ENCODE data around the gene KIAA0753. TPM values are rescaled to one million over a fixed set of nuclear protein-coding genes. Genes with fewer than 3 reads are reported as not detected.
A peak's percentile ranks its signal among the peaks of the same experiment; 100 is the strongest.
"Not testable (repeated sequence)": the region's sequence is repeated elsewhere in the genome, so short reads cannot be mapped to it uniquely, and the experiment has no call there.

Gene KIAA0753
- total and polyA plus RNA-seq, 3 experiments from 2014 or later = 1.8 to 20.8 (median 18.6) TPM

DNA sequence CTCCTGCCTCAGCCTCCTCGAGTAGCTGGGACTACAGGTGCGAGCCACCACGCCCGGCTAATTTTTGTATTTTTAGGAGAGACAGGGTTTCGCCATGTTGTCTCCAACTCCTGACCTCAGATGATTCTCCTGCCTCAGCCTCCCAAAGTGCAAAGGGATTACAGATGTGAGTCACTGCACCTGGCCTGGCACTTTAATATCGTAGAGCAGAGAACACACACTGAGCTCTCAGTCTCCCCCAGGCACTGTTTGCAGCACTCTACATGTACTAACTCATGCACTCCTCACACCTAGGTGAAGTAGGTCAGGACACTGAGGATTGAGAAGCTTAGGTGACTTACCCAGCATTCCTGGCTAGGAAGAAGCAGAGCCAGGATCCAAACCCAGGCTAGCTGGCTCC is 26.0 kb upstream of the KIAA0753 start:
- H3K4me1 ChIP-seq (ENCODE audit: insufficient read depth, low read length) = no peaks in the 10 kb centered on the region
- no peak overlapping the region for H3K27ac ChIP-seq (ENCODE audit: low read depth, low read length)
- CTCF ChIA-PET = interaction anchor here (0.8 to 1.8 kb wide), 7 partner anchors 11 to 177 kb away, joined by 3 to 8 read pairs (median 4); no protein-coding TSS in a partner anchor
- H3K4me3 Mint-ChIP-seq = no peak overlapping the region
- no peak overlapping the region for H3K27ac Mint-ChIP-seq
- no peaks in the 10 kb centered on the region for H3K9me3 Mint-ChIP-seq
- peaks cover 0 to 7% (median 2%) of the 10 kb centered on the region in 3 donors for H3K36me3 Mint-ChIP-seq
- no peaks in the 10 kb centered on the region for H3K27me3 Mint-ChIP-seq
- H3K36me3 ChIP-seq (ENCODE audit: insufficient read depth, low read length) = no peaks in the 10 kb centered on the region
- H3K4me1 Mint-ChIP-seq = peaks cover 7 to 8% (median 7%) of the 10 kb centered on the region in 3 donors
- POLR2A ChIA-PET = no interaction called here
- H3K4me3 ChIP-seq (ENCODE audit: low read length) = no peak overlapping the region
- no peaks in the 10 kb centered on the region for H3K9me3 ChIP-seq (ENCODE audit: low read length)
- DNase-seq = no peak
- no peaks in the 10 kb centered on the region for H3K27me3 ChIP-seq (ENCODE audit: insufficient read depth, low read length, poor library complexity, severe bottlenecking)

DNA sequence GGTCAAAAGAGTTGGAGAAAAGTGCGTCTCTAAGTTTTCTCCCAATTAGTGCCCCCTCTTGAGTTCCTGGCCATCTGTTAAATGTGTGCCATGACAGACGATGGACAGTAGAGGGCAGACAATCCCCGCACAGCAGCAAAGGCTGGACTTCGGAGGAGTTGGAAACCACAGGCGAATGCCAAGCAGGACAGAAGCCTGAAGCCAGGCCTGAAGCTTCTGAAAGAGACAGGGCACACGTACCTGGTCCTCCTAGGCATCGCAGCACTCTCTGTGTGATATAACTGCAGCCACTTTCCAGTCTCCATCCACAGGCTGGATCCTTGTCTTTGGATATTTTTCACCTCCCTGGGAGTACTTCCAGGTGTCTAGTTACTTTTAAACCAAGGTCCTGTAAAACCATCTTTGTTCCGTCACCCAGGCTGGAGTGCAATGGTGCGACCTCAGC is 25.6 kb upstream of the KIAA0753 start:
- H3K36me3 Mint-ChIP-seq = peaks cover 0 to 10% (median 2%) of the 10 kb centered on the region in 3 donors
- no peaks in the 10 kb centered on the region for H3K4me1 ChIP-seq (ENCODE audit: insufficient read depth, low read length)
- no peak overlapping the region for H3K4me3 ChIP-seq (ENCODE audit: low read length)
- H3K36me3 ChIP-seq (ENCODE audit: insufficient read depth, low read length) = no peaks in the 10 kb centered on the region
- H3K27me3 Mint-ChIP-seq = no peaks in the 10 kb centered on the region
- no peaks in the 10 kb centered on the region for H3K9me3 Mint-ChIP-seq
- no peak overlapping the region for H3K27ac ChIP-seq (ENCODE audit: low read depth, low read length)
- no peaks in the 10 kb centered on the region for H3K27me3 ChIP-seq (ENCODE audit: insufficient read depth, low read length, poor library complexity, severe bottlenecking)
- ChIA-PET CTCF (interaction anchor here (0.8 to 1.7 kb wide), 5 partner anchors 11 to 178 kb away, joined by 3 to 4 read pairs (median 3); no protein-coding TSS in a partner anchor), POLR2A (no interaction called here)
- peaks cover 7 to 11% (median 8%) of the 10 kb centered on the region in 3 donors for H3K4me1 Mint-ChIP-seq
- no peak overlapping the region for H3K4me3 Mint-ChIP-seq
- no peaks in the 10 kb centered on the region for H3K9me3 ChIP-seq (ENCODE audit: low read length)
- H3K27ac Mint-ChIP-seq = no peak overlapping the region
- peak in 1 of 5 donors; percentile 31 for DNase-seq

DNA sequence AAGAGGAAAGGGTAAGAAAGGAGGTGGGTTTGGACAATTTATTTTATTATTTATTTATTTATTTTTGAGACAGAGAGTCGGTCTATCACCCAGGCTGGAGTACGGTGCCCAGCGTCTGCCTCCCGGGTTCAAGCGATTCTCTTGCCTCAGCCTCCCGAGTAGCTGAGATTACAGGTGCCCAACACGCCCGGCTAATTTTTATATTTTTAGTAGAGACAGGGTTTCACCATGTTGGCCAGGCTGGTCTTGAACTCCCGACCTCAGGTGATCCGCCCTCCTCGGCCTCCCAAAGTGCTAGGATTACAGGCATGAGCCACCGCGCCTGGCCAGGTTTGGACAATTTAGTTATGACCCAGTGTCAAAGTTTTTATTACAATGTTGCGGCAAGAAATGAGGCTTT is 22.7 kb upstream of the KIAA0753 start:
- H3K9me3 ChIP-seq (ENCODE audit: low read length); H3K4me1 ChIP-seq (ENCODE audit: insufficient read depth, low read length); H3K27me3 ChIP-seq (ENCODE audit: insufficient read depth, low read length, poor library complexity, severe bottlenecking); H3K27me3 Mint-ChIP-seq; H3K27ac ChIP-seq (ENCODE audit: low read depth, low read length); H3K4me3 ChIP-seq (ENCODE audit: low read length); DNase-seq; CTCF ChIA-PET; H3K27ac Mint-ChIP-seq; H3K4me3 Mint-ChIP-seq; H3K36me3 ChIP-seq (ENCODE audit: insufficient read depth, low read length); H3K9me3 Mint-ChIP-seq; POLR2A ChIA-PET: not testable (repeated sequence)
- Mint-ChIP-seq H3K4me1 (peaks cover 9 to 23% (median 17%) of the 10 kb centered on the region in 3 donors), H3K36me3 (peaks cover 0 to 10% (median 3%) of the 10 kb centered on the region in 3 donors)

- Histone ChIP-seq H3K4me3 (ENCODE audit: low read length) (no peak overlapping the region), H3K27me3 (ENCODE audit: insufficient read depth, low read length, poor library complexity, severe bottlenecking) (no peaks in the 10 kb centered on the region), H3K4me1 (ENCODE audit: insufficient read depth, low read length) (peaks cover 6% of the 10 kb centered on the region), H3K36me3 (ENCODE audit: insufficient read depth, low read length) (no peaks in the 10 kb centered on the region), H3K9me3 (ENCODE audit: low read length) (no peaks in the 10 kb centered on the region), H3K27ac (ENCODE audit: low read depth, low read length) (no peak overlapping the region)
- ChIA-PET POLR2A (no interaction called here), CTCF (no interaction called here)
- no peak for DNase-seq
- Mint-ChIP-seq H3K27me3 (no peaks in the 10 kb centered on the region), H3K4me1 (peaks cover 16 to 35% (median 19%) of the 10 kb centered on the region in 3 donors), H3K36me3 (peaks cover 0 to 17% (median 3%) of the 10 kb centered on the region in 3 donors), H3K4me3 (peak overlapping the region in 1 of 7 donors; percentile 61), H3K27ac (peak overlapping the region in 1 of 8 donors; percentile 48), H3K9me3 (no peaks in the 10 kb centered on the region)
Observed at GRCh38 chr17:6661464-6661848, 20.9 kb upstream of the KIAA0753 start.

GRCh38 chr17:6660805-6661463 is 20.4 kb upstream of the KIAA0753 start:
- Histone ChIP-seq H3K27me3 (ENCODE audit: insufficient read depth, low read length, poor library complexity, severe bottlenecking) (no peaks in the 10 kb centered on the region), H3K4me3 (ENCODE audit: low read length) (no peak overlapping the region), H3K9me3 (ENCODE audit: low read length) (no peaks in the 10 kb centered on the region), H3K4me1 (ENCODE audit: insufficient read depth, low read length) (peaks cover 6% of the 10 kb centered on the region), H3K27ac (ENCODE audit: low read depth, low read length) (no peak overlapping the region), H3K36me3 (ENCODE audit: insufficient read depth, low read length) (no peaks in the 10 kb centered on the region)
- ChIA-PET CTCF (no interaction called here), POLR2A (no interaction called here)
- Mint-ChIP-seq H3K27me3 (no peaks in the 10 kb centered on the region), H3K4me3 (peak overlapping the region in 2 of 7 donors; percentile 1 to 61), H3K27ac (peak overlapping the region in 5 of 8 donors; percentile 5 to 48 (median 27)), H3K36me3 (peaks cover 0 to 17% (median 3%) of the 10 kb centered on the region in 3 donors), H3K4me1 (peaks cover 15 to 36% (median 19%) of the 10 kb centered on the region in 3 donors), H3K9me3 (no peaks in the 10 kb centered on the region)
- no peak for DNase-seq

DNA sequence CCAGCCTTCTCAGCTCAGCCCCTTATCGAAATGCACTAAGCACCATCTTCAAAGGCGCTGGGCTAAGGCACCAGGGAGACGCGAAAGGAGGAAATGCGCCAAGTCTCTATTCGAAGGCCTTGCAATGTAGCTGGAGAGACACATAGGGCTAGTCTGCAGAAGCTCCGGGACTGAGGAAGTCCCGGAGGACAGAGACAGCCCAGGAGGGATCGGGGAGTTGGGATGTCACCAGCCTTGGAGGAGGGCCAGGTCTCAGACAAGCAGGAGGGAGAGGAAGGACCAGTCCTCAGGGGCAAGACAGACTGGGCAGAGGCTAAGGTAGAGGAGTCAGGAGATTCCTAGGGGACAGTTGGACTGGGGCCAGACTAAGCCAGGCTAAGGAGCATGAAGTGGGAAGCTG is 19.6 kb upstream of the KIAA0753 start:
- no peaks in the 10 kb centered on the region for H3K9me3 Mint-ChIP-seq
- no peaks in the 10 kb centered on the region for H3K27me3 ChIP-seq (ENCODE audit: insufficient read depth, low read length, poor library complexity, severe bottlenecking)
- H3K36me3 ChIP-seq (ENCODE audit: insufficient read depth, low read length) = no peaks in the 10 kb centered on the region
- ChIA-PET POLR2A (no interaction called here), CTCF (no interaction called here)
- H3K27ac ChIP-seq (ENCODE audit: low read depth, low read length) = no peak overlapping the region
- H3K4me1 ChIP-seq (ENCODE audit: insufficient read depth, low read length) = peaks cover 10% of the 10 kb centered on the region
- peaks cover 0 to 5% of the 10 kb centered on the region in 2 donors for H3K27me3 Mint-ChIP-seq
- H3K4me3 Mint-ChIP-seq = peak overlapping the region in 3 of 7 donors; percentile 41 to 63 (median 46)
- H3K4me1 Mint-ChIP-seq = peaks cover 21 to 42% (median 24%) of the 10 kb centered on the region in 3 donors
- H3K9me3 ChIP-seq (ENCODE audit: low read length) = no peaks in the 10 kb centered on the region
- peak overlapping the region in 1 of 8 donors; percentile 80 for H3K27ac Mint-ChIP-seq
- H3K36me3 Mint-ChIP-seq = peaks cover 0 to 17% (median 3%) of the 10 kb centered on the region in 3 donors
- no peak overlapping the region for H3K4me3 ChIP-seq (ENCODE audit: low read length)
- DNase-seq = no peak

GRCh38 chr17:6658411-6658810 is 17.9 kb upstream of the KIAA0753 start:
- Mint-ChIP-seq H3K4me1 (peaks cover 27 to 54% (median 33%) of the 10 kb centered on the region in 3 donors), H3K27ac (peak overlapping the region in 2 of 8 donors; percentile 78 to 90), H3K36me3 (peaks cover 0 to 17% (median 4%) of the 10 kb centered on the region in 3 donors), H3K4me3 (peak overlapping the region in 5 of 7 donors; percentile 28 to 93 (median 89))
- H3K27ac ChIP-seq (ENCODE audit: low read depth, low read length); H3K9me3 Mint-ChIP-seq; H3K4me3 ChIP-seq (ENCODE audit: low read length); H3K27me3 ChIP-seq (ENCODE audit: insufficient read depth, low read length, poor library complexity, severe bottlenecking); H3K9me3 ChIP-seq (ENCODE audit: low read length); POLR2A ChIA-PET; H3K27me3 Mint-ChIP-seq; DNase-seq; CTCF ChIA-PET; H3K36me3 ChIP-seq (ENCODE audit: insufficient read depth, low read length): not testable (repeated sequence)
- peaks cover 11% of the 10 kb centered on the region for H3K4me1 ChIP-seq (ENCODE audit: insufficient read depth, low read length)

GRCh38 chr17:6657633-6658287 is 17.2 kb upstream of the KIAA0753 start:
- H3K9me3 ChIP-seq (ENCODE audit: low read length) = no peaks in the 10 kb centered on the region
- Mint-ChIP-seq H3K4me1 (peaks cover 30 to 61% (median 40%) of the 10 kb centered on the region in 3 donors), H3K27me3 (peaks cover 3 to 5% of the 10 kb centered on the region in 2 donors), H3K9me3 (no peaks in the 10 kb centered on the region), H3K36me3 (peaks cover 0 to 17% (median 4%) of the 10 kb centered on the region in 3 donors), H3K4me3 (peak overlapping the region; percentile 82 to 93 (median 90)), H3K27ac (peak overlapping the region in 7 of 8 donors; percentile 22 to 93 (median 86))
- H3K36me3 ChIP-seq (ENCODE audit: insufficient read depth, low read length) = no peaks in the 10 kb centered on the region
- DNase-seq = no peak
- peak overlapping the region; percentile 69 for H3K4me3 ChIP-seq (ENCODE audit: low read length)
- H3K4me1 ChIP-seq (ENCODE audit: insufficient read depth, low read length) = peaks cover 13% of the 10 kb centered on the region
- CTCF ChIA-PET = no interaction called here
- no peaks in the 10 kb centered on the region for H3K27me3 ChIP-seq (ENCODE audit: insufficient read depth, low read length, poor library complexity, severe bottlenecking)
- POLR2A ChIA-PET = no interaction called here
- peak overlapping the region; percentile 24 for H3K27ac ChIP-seq (ENCODE audit: low read depth, low read length)

Measured in CD8-positive, alpha-beta memory T cell (primary cell).